Measurements from ENCODE around the gene PARD3.

PARD3 gene

GRCh38 chr10:34815185-34816084, at the start of gene PARD3:
Gene PARD3 (minus strand): TSS chr10:34815296. CDS start chr10:34814995, 301 bp downstream.
- no peaks in the 10 kb centered on the region for H3K9me3 ChIP-seq (ENCODE audit: low read length)
- peak within 1 kb of the TSS; percentile 77 to 95 for H3K4me3 ChIP-seq (ENCODE audit: low read depth in 1 of 2, low read length in 2 of 2)
- no peaks in the 10 kb centered on the region for H3K36me3 ChIP-seq (ENCODE audit: insufficient read depth, low read length)
- H3K4me1 ChIP-seq (ENCODE audit: insufficient read depth, low read length) = peaks cover 41% of the 10 kb centered on the region
- H3K9ac ChIP-seq (ENCODE audit: low read length) = peak within 1 kb of the TSS; percentile 58
- peak within 1 kb of the TSS; percentile 83 for H3K27ac ChIP-seq (ENCODE audit: low read depth, low read length)
- H3K27me3 ChIP-seq (ENCODE audit: control insufficient read depth in 1 of 2, insufficient read depth in 2 of 2, low read length in 2 of 2) = no peaks in the 10 kb centered on the region

DNA sequence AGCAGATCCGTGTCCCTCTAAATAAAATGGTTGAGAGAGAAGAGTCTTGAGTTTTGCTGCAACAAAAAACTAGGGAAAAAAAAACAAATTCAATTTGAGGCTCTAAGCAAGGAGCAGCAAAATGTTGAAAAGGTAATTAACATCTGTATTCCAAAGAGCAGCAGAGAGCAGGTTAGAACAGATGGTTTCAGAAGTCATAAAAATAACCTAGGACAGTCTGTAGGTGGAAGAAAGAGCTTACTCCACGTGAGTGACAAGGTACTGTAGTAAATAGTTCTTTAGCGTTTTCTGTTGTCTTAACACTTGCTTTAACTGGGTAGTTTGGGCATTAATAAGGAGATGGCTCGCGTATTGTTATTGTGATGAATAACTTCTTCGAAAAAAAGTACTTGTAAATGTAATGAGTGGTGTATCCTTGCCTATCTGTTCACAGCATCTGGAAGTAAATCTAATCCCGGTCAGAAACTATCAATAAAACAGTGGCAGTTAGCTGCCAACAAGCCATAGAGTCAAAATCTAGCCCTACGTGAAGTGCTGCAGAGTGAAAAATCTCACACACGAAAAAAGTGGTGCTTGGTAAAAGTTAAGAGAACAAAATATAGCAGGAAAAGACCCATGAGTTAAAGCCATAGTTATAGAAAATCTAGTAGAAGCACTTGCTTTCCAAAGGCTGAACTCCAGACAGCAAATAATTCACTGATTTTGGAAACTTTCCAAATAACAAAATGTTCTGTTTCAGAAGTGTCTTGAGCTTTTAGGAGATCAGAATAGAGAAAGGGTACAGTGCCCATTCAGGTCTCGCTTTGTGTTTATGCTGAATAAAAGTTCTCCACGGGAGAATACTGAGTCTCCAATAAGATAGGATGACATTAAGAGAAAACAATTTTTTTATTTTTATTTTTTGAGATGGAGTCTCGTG, 49.3 kb upstream of the PARD3 start:
- Histone ChIP-seq H3K27me3 (ENCODE audit: control insufficient read depth in 1 of 2, insufficient read depth in 2 of 2, low read length in 2 of 2) (no peaks in the 10 kb centered on the region), H3K9ac (ENCODE audit: low read length) (no peak overlapping the region), H3K9me3 (ENCODE audit: low read length) (no peaks in the 10 kb centered on the region), H3K36me3 (ENCODE audit: insufficient read depth, low read length) (no peaks in the 10 kb centered on the region), H3K4me1 (ENCODE audit: insufficient read depth, low read length) (peaks cover 5% of the 10 kb centered on the region), H3K4me3 (ENCODE audit: low read depth in 1 of 2, low read length in 2 of 2) (no peak overlapping the region), H3K27ac (ENCODE audit: low read depth, low read length) (no peak overlapping the region)

DNA sequence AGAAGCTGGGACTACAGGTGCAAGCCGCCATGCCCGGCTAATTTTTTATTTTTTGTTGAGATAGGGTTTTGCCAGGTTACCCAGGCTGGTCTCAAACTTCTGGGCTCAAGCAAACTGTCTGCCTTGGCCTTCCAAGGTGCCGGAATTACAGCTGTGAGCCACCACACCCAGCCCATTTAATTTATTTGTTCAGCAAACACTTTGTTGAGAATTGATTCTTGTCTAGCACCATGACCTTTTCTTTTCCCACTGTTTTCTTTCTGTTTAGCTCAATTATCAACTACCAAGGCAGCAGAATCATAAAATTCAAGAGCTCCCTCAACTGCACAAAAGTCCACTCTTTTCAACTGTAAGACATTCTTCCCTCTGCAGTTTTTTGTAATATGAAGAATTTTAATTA, 47.8 kb upstream of the PARD3 start:
- Histone ChIP-seq H3K9me3 (ENCODE audit: low read length) (no peaks in the 10 kb centered on the region), H3K9ac (ENCODE audit: low read length) (no peak overlapping the region), H3K36me3 (ENCODE audit: insufficient read depth, low read length) (no peaks in the 10 kb centered on the region), H3K4me1 (ENCODE audit: insufficient read depth, low read length) (peaks cover 5% of the 10 kb centered on the region), H3K27me3 (ENCODE audit: control insufficient read depth in 1 of 2, insufficient read depth in 2 of 2, low read length in 2 of 2) (no peaks in the 10 kb centered on the region), H3K4me3 (ENCODE audit: low read depth in 1 of 2, low read length in 2 of 2) (no peak overlapping the region), H3K27ac (ENCODE audit: low read depth, low read length) (no peak overlapping the region)

DNA sequence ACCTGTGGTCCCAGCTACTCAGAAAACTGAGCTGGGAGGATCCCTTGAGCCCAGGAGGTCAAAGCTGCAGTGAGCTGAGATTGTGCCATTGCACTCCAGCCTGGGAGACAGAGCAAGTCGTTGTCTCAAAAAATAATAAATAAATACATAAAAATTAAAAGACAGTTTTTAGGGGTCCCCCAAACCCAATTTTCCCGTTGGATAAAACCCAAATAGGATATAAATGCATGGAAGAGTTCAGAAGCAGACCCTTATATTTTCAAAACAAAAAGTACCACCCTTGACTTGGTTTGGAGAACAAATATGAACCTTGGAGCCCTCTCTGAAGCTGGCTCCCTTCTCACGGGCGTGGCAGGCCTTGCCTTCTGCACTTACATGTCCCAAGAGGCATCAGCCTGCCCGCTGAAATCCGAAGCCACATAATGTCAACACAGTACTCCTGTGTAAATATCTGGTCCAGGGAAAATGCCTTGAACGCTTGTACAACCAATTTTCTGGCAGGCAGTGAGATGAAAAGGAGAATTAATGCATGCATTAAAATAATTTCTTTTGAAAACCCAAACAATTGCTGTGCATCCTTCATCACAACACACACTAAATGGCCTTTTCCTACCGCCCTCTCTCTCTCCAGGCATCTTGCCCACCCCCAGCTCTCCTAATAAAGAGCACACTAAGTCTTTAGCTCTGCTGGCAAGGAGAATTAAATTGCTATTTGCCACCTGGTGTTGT, 46.4 kb upstream of the PARD3 start:
- H3K27me3 ChIP-seq (ENCODE audit: control insufficient read depth in 1 of 2, insufficient read depth in 2 of 2, low read length in 2 of 2) = no peaks in the 10 kb centered on the region
- H3K27ac ChIP-seq (ENCODE audit: low read depth, low read length) = no peak overlapping the region
- H3K9ac ChIP-seq (ENCODE audit: low read length) = no peak overlapping the region
- no peak overlapping the region for H3K4me3 ChIP-seq (ENCODE audit: low read depth in 1 of 2, low read length in 2 of 2)
- no peaks in the 10 kb centered on the region for H3K9me3 ChIP-seq (ENCODE audit: low read length)
- H3K36me3 ChIP-seq (ENCODE audit: insufficient read depth, low read length) = no peaks in the 10 kb centered on the region
- H3K4me1 ChIP-seq (ENCODE audit: insufficient read depth, low read length) = peaks cover 5% of the 10 kb centered on the region

DNA sequence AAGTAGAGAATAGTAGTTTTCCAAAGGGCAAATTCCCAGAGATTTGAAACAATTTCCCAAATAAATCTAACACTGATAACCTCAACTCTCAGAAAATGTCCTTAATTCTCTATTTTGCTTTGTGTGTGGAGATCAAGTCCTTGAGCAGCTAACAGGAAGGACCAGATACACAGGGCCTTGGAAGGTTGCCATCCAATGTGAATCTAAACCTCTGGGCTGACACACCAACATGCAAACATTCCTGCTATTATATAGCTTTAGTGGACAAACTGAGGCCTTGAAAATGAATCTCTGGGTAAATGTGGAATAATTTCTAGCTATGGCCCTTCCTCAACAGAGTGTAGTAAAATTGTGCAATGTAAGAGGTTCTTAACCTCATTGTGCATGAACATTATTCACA, 44.1 kb upstream of the PARD3 start:
- H3K27me3 ChIP-seq (ENCODE audit: control insufficient read depth in 1 of 2, insufficient read depth in 2 of 2, low read length in 2 of 2) = no peaks in the 10 kb centered on the region
- peaks cover under 1% of the 10 kb centered on the region for H3K4me1 ChIP-seq (ENCODE audit: insufficient read depth, low read length)
- no peak overlapping the region for H3K4me3 ChIP-seq (ENCODE audit: low read depth in 1 of 2, low read length in 2 of 2)
- no peak overlapping the region for H3K27ac ChIP-seq (ENCODE audit: low read depth, low read length)
- no peaks in the 10 kb centered on the region for H3K9me3 ChIP-seq (ENCODE audit: low read length)
- no peaks in the 10 kb centered on the region for H3K36me3 ChIP-seq (ENCODE audit: insufficient read depth, low read length)
- H3K9ac ChIP-seq (ENCODE audit: low read length) = no peak overlapping the region

DNA sequence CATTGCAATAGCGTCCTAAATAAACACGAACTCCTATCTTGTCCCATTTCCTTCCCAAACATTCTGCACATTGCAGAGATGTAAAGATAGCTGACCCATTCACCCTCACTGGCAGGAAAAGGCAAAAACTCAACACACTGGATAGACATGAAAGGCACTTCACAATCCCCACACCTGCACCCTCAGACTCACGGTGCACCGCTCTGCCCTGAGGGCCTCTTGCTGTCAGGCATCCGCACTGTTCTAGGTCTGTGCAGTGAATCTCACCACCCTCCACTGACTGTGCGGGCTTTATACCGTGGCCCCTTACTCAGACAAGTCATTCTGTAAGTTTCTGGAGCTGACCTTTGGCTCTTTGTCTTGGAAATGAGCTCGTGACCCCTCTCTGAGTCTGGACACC, 42.9 kb upstream of the PARD3 start:
- Histone ChIP-seq H3K36me3 (ENCODE audit: insufficient read depth, low read length) (no peaks in the 10 kb centered on the region), H3K9me3 (ENCODE audit: low read length) (no peaks in the 10 kb centered on the region), H3K27me3 (ENCODE audit: control insufficient read depth in 1 of 2, insufficient read depth in 2 of 2, low read length in 2 of 2) (no peaks in the 10 kb centered on the region), H3K4me3 (ENCODE audit: low read depth in 1 of 2, low read length in 2 of 2) (no peak overlapping the region), H3K4me1 (ENCODE audit: insufficient read depth, low read length) (no peaks in the 10 kb centered on the region), H3K9ac (ENCODE audit: low read length) (no peak overlapping the region), H3K27ac (ENCODE audit: low read depth, low read length) (no peak overlapping the region)

GRCh38 chr10:34854147-34854601, 39.1 kb upstream of the PARD3 start:
- H3K27ac ChIP-seq (ENCODE audit: low read depth, low read length) = no peak overlapping the region
- H3K36me3 ChIP-seq (ENCODE audit: insufficient read depth, low read length) = no peaks in the 10 kb centered on the region
- H3K9me3 ChIP-seq (ENCODE audit: low read length) = no peaks in the 10 kb centered on the region
- H3K4me3 ChIP-seq (ENCODE audit: low read depth in 1 of 2, low read length in 2 of 2) = no peak overlapping the region
- no peaks in the 10 kb centered on the region for H3K27me3 ChIP-seq (ENCODE audit: control insufficient read depth in 1 of 2, insufficient read depth in 2 of 2, low read length in 2 of 2)
- H3K4me1 ChIP-seq (ENCODE audit: insufficient read depth, low read length) = no peaks in the 10 kb centered on the region
- H3K9ac ChIP-seq (ENCODE audit: low read length) = no peak overlapping the region

- no peak overlapping the region for H3K27ac ChIP-seq (ENCODE audit: low read depth, low read length)
- no peak overlapping the region for H3K4me3 ChIP-seq (ENCODE audit: low read depth in 1 of 2, low read length in 2 of 2)
- no peaks in the 10 kb centered on the region for H3K27me3 ChIP-seq (ENCODE audit: control insufficient read depth in 1 of 2, insufficient read depth in 2 of 2, low read length in 2 of 2)
- H3K9ac ChIP-seq (ENCODE audit: low read length) = no peak overlapping the region
- no peaks in the 10 kb centered on the region for H3K9me3 ChIP-seq (ENCODE audit: low read length)
- no peaks in the 10 kb centered on the region for H3K36me3 ChIP-seq (ENCODE audit: insufficient read depth, low read length)
- no peaks in the 10 kb centered on the region for H3K4me1 ChIP-seq (ENCODE audit: insufficient read depth, low read length)
These were observed 38.3 kb upstream of the PARD3 start for GRCh38 chr10:34853357-34853756.

GRCh38 chr10:34850558-34850957, 35.5 kb upstream of the PARD3 start:
- H3K27ac ChIP-seq (ENCODE audit: low read depth, low read length) = no peak overlapping the region
- H3K27me3 ChIP-seq (ENCODE audit: control insufficient read depth in 1 of 2, insufficient read depth in 2 of 2, low read length in 2 of 2) = no peaks in the 10 kb centered on the region
- no peak overlapping the region for H3K4me3 ChIP-seq (ENCODE audit: low read depth in 1 of 2, low read length in 2 of 2)
- no peaks in the 10 kb centered on the region for H3K4me1 ChIP-seq (ENCODE audit: insufficient read depth, low read length)
- no peaks in the 10 kb centered on the region for H3K9me3 ChIP-seq (ENCODE audit: low read length)
- no peaks in the 10 kb centered on the region for H3K36me3 ChIP-seq (ENCODE audit: insufficient read depth, low read length)
- H3K9ac ChIP-seq (ENCODE audit: low read length) = no peak overlapping the region

DNA sequence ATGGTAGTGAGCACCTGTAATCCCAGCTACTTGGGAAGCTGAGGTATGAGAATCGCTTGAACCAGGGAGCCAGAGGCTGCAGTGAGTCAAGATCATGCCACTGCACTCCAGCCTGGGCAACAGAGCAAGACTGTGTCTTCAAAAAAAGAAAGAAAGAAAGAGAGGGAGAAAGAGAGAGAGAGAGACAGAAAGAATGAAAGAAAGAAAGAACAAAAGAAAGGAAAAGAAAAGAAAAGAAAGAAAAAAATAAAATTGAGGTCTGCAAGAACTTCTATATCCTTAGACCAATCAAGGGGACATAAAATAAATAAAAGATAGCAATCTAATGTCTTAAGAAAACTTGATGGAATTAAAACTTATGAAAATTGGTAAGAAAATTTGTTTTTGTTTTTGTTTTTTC, 34.9 kb upstream of the PARD3 start:
- H3K36me3 ChIP-seq (ENCODE audit: insufficient read depth, low read length) = no peaks in the 10 kb centered on the region
- no peaks in the 10 kb centered on the region for H3K4me1 ChIP-seq (ENCODE audit: insufficient read depth, low read length)
- no peaks in the 10 kb centered on the region for H3K27me3 ChIP-seq (ENCODE audit: control insufficient read depth in 1 of 2, insufficient read depth in 2 of 2, low read length in 2 of 2)
- no peak overlapping the region for H3K27ac ChIP-seq (ENCODE audit: low read depth, low read length)
- no peak overlapping the region for H3K9ac ChIP-seq (ENCODE audit: low read length)
- H3K9me3 ChIP-seq (ENCODE audit: low read length) = no peaks in the 10 kb centered on the region
- no peak overlapping the region for H3K4me3 ChIP-seq (ENCODE audit: low read depth in 1 of 2, low read length in 2 of 2)

DNA sequence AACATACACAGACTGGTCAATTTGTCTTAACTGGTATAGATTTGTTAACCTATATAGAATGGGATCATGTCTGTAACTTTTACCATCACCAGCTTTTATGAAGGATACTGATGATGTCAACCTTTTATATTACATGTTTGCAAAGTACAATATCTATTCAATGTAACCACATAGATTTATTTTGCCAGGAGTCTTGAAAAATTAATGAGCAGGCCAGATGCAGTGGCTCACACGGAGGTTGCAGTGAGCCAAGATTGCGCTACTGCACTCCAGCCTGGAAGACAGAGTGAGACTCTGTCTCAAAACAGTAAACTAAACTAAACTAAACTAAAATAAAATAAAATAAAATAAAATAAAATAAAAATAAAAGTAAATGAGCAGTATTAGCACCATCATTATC, 30.0 kb upstream of the PARD3 start:
- Histone ChIP-seq H3K9ac (ENCODE audit: low read length) (no peak overlapping the region), H3K36me3 (ENCODE audit: insufficient read depth, low read length) (no peaks in the 10 kb centered on the region), H3K27me3 (ENCODE audit: control insufficient read depth in 1 of 2, insufficient read depth in 2 of 2, low read length in 2 of 2) (no peaks in the 10 kb centered on the region), H3K4me3 (ENCODE audit: low read depth in 1 of 2, low read length in 2 of 2) (no peak overlapping the region), H3K27ac (ENCODE audit: low read depth, low read length) (no peak overlapping the region), H3K4me1 (ENCODE audit: insufficient read depth, low read length) (no peaks in the 10 kb centered on the region), H3K9me3 (ENCODE audit: low read length) (no peaks in the 10 kb centered on the region)

Data from muscle layer of colon (tissue), 2 donors.